Right atrium auricular region (tissue), 2 donors: ENCODE data around the gene SCYGR3. TPM values are rescaled to one million over a fixed set of nuclear protein-coding genes. Genes with fewer than 3 reads are reported as not detected.

Experiments used
- DNase-seq: peaks from one replicate; pipeline ENCODE4 v3.0.0-alpha.2; 2019; ENCODE audit warnings: low spot score
- H3K27ac ChIP-seq, 2 donors: fragments of 200-600 bp; sonication (generic); 1 replicate in 1 of 2; 2 replicates in 1 of 2; pipeline ENCODE4 v1.5.1; 2016 to 2019
- H3K27me3 ChIP-seq, 2 donors: fragments of 200-600 bp; sonication (generic); one replicate each; pipeline versions ENCODE4 v1.5.1 to v1.6.0; 2017 to 2019
- H3K36me3 ChIP-seq: fragments of 200-600 bp; sonication (generic); one replicate; pipeline ENCODE4 v1.5.1; 2016
- H3K4me1 ChIP-seq, 2 donors: fragments of 200-600 bp; sonication (generic); one replicate each; pipeline versions ENCODE4 v1.5.1 to v1.6.0; 2017 to 2019
- H3K4me3 ChIP-seq, 2 donors: fragments of 200-600 bp; sonication (generic); 1 replicate in 1 of 2; 2 replicates in 1 of 2; pipeline ENCODE4 v1.5.1; 2017 to 2019; ENCODE audit warnings: mild to moderate bottlenecking in 1 of 2, moderate library complexity in 1 of 2
- H3K9me3 ChIP-seq, 2 donors: fragments of 200-600 bp; sonication (generic); one replicate each; pipeline ENCODE4 v1.5.1; 2019
- CTCF ChIP-seq, 2 donors: fragments of 200-600 bp; sonication (generic); IDR thresholded peaks; one replicate each; pipeline ENCODE4 v1.5.1; 2019; ENCODE audit warnings: antibody characterized with exemption in 2 of 2
- total RNA-seq, 2 donors: library from RNA; depleted of rRNA; stranded (reverse); fragments of >200 nt; gene quantifications; one replicate each; pipeline ENCODE4 v1.1.0, GENCODE V29; 2016

Gene SCYGR3
- total RNA-seq, 2 donors from 2014 or later = not detected

GRCh38 chr2:227654426-227654825 lies 39.8 kb upstream of the SCYGR3 start:
- Histone ChIP-seq H3K36me3 (no peaks in the 10 kb centered on the region), H3K27me3 (no peaks in the 10 kb centered on the region), H3K4me3 (no peak overlapping the region), H3K9me3 (no peaks in the 10 kb centered on the region), H3K4me1 (no peaks in the 10 kb centered on the region), H3K27ac (no peak overlapping the region)
- no peak for DNase-seq
- no peak for TF ChIP-seq CTCF (IDR thresholded peaks at IDR 0.05)

- H3K4me3 ChIP-seq = no peak overlapping the region
- no peak for DNase-seq
- no peaks in the 10 kb centered on the region for H3K4me1 ChIP-seq
- H3K36me3 ChIP-seq = no peaks in the 10 kb centered on the region
- H3K27me3 ChIP-seq = no peaks in the 10 kb centered on the region
- no peak overlapping the region for H3K27ac ChIP-seq
- TF ChIP-seq CTCF (IDR thresholded peaks at IDR 0.05) = no peak
- no peaks in the 10 kb centered on the region for H3K9me3 ChIP-seq
Observed at GRCh38 chr2:227653419-227653818, 38.8 kb upstream of the SCYGR3 start.

GRCh38 chr2:227643990-227644551 lies 29.4 kb upstream of the SCYGR3 start:
- no peaks in the 10 kb centered on the region for H3K4me1 ChIP-seq
- DNase-seq = no peak
- TF ChIP-seq CTCF (IDR thresholded peaks at IDR 0.05) = no peak
- no peaks in the 10 kb centered on the region for H3K36me3 ChIP-seq
- H3K9me3 ChIP-seq = no peaks in the 10 kb centered on the region
- H3K27ac ChIP-seq = no peak overlapping the region
- H3K4me3 ChIP-seq = no peak overlapping the region
- no peaks in the 10 kb centered on the region for H3K27me3 ChIP-seq

GRCh38 chr2:227642656-227643055 lies 28.0 kb upstream of the SCYGR3 start:
- no peak for DNase-seq
- Histone ChIP-seq H3K4me3 (no peak overlapping the region), H3K36me3 (no peaks in the 10 kb centered on the region), H3K27ac (no peak overlapping the region), H3K9me3 (no peaks in the 10 kb centered on the region), H3K27me3 (no peaks in the 10 kb centered on the region), H3K4me1 (no peaks in the 10 kb centered on the region)
- TF ChIP-seq CTCF (IDR thresholded peaks at IDR 0.05) = no peak

- Histone ChIP-seq H3K36me3 (no peaks in the 10 kb centered on the region), H3K27ac (no peak overlapping the region), H3K27me3 (no peaks in the 10 kb centered on the region), H3K4me1 (no peaks in the 10 kb centered on the region), H3K9me3 (no peaks in the 10 kb centered on the region), H3K4me3 (no peak overlapping the region)
- no peak for TF ChIP-seq CTCF (IDR thresholded peaks at IDR 0.05)
- no peak for DNase-seq
Observed at GRCh38 chr2:227634201-227634600, 19.6 kb upstream of the SCYGR3 start.

GRCh38 chr2:227632827-227633226 lies 18.2 kb upstream of the SCYGR3 start:
- DNase-seq = no peak
- Histone ChIP-seq H3K9me3 (no peaks in the 10 kb centered on the region), H3K4me1 (no peaks in the 10 kb centered on the region), H3K27ac (no peak overlapping the region), H3K36me3 (no peaks in the 10 kb centered on the region), H3K4me3 (no peak overlapping the region), H3K27me3 (no peaks in the 10 kb centered on the region)
- no peak for TF ChIP-seq CTCF (IDR thresholded peaks at IDR 0.05)
